Mesothelial cell of epicardium (in vitro differentiated cells): Measurements from ENCODE around the gene CDC42SE1. TPM values are rescaled to one million over a fixed set of nuclear protein-coding genes. Genes with fewer than 3 reads are reported as not detected.

Experiments used
- DNase-seq, 2 experiments: peaks; one replicate each; pipeline ENCODE4 v3.0.0; 2021; ENCODE audit warnings: low spot score in 2 of 2; ENCODE audit not compliant: unreplicated experiment in 2 of 2
- H3K27ac Mint-ChIP-seq: 2 replicates; pipeline ENCODE4 v1.8.0; 2021; ENCODE audit warnings: mixed read lengths
- H3K27me3 Mint-ChIP-seq: 2 replicates; pipeline ENCODE4 v1.8.0; 2021; ENCODE audit warnings: low read depth, mixed read lengths
- H3K36me3 Mint-ChIP-seq: 2 replicates; pipeline ENCODE4 v1.8.0; 2021; ENCODE audit warnings: mixed read lengths
- H3K4me1 Mint-ChIP-seq: 2 replicates; pipeline ENCODE4 v1.8.0; 2021; ENCODE audit warnings: mixed read lengths
- H3K4me3 Mint-ChIP-seq: 2 replicates; pipeline ENCODE4 v1.8.0; 2021; ENCODE audit warnings: mild to moderate bottlenecking, moderate library complexity, mixed read lengths
- H3K9me3 Mint-ChIP-seq: 2 replicates; pipeline ENCODE4 v1.8.0; 2021; ENCODE audit warnings: mixed read lengths
- CTCF ChIP-seq: fragments of 200-600 bp; sonication (generic); IDR thresholded peaks from one replicate; pipeline ENCODE4 v1.5.0; 2021; ENCODE audit warnings: antibody characterized with exemption; ENCODE audit not compliant: unreplicated experiment
- total RNA-seq: library from RNA; stranded (reverse); gene quantifications from 3 replicates; pipeline ENCODE4 v1.2.1, GENCODE V29; 2021

The CDC42SE1 gene
- total RNA-seq, 1 donor from 2014 or later: 93.4 TPM

- Mint-ChIP-seq H3K4me1 (peaks cover 32% of the 10 kb centered on the region), H3K4me3 (no peak overlapping the region), H3K27me3 (no peaks in the 10 kb centered on the region), H3K27ac (no peak overlapping the region), H3K36me3 (peaks cover 21% of the 10 kb centered on the region), H3K9me3 (no peaks in the 10 kb centered on the region)
- TF ChIP-seq CTCF: no peak
- no peak for DNase-seq
These were observed 57.8 kb downstream of the CDC42SE1 start for GRCh38 chr1:151001602-151002001.

Other genes starting within 250 kb of the CDC42SE1 start
- gene ARNT, start 183.0 kb downstream of the CDC42SE1 start, total RNA-seq: 56.1 to 58.4 TPM (median 57.3 TPM) in 3 replicates
- gene CTXND2, start 172.5 kb downstream of the CDC42SE1 start, total RNA-seq: not detected in 3 replicates
- gene SETDB1, start 133.3 kb downstream of the CDC42SE1 start, total RNA-seq: 101 to 103 TPM (median 101 TPM) in 3 replicates
- gene CERS2, start 84.8 kb downstream of the CDC42SE1 start, total RNA-seq: 127 to 137 TPM (median 132 TPM) in 3 replicates
- 1.2 TPM in 3 replicates for gene ANXA9, start 77.3 kb downstream of the CDC42SE1 start, total RNA-seq
- gene MINDY1, start 52.7 kb downstream of the CDC42SE1 start, total RNA-seq: 29.7 to 31.7 TPM (median 30.9 TPM) in 3 replicates
- gene PRUNE1, start 51.2 kb downstream of the CDC42SE1 start, total RNA-seq: 25.0 to 25.8 TPM (median 25.4 TPM) in 3 replicates
- gene BNIPL, start 23.0 kb downstream of the CDC42SE1 start, total RNA-seq: 4.2 to 5.7 TPM (median 4.6 TPM) in 3 replicates
- 4.2 to 4.6 TPM (median 4.2 TPM) in 3 replicates for gene C1orf56, start 11.9 kb downstream of the CDC42SE1 start, total RNA-seq
- gene MLLT11, start 775 bp upstream of the CDC42SE1 start, total RNA-seq: 16.3 to 18.9 TPM (median 16.9 TPM) in 3 replicates
- gene GABPB2, start 11.1 kb upstream of the CDC42SE1 start, total RNA-seq: 10.5 to 11.9 TPM (median 11.6 TPM) in 3 replicates
- gene SEMA6C, start 87.0 kb upstream of the CDC42SE1 start, total RNA-seq: 14.9 to 15.0 TPM (median 14.9 TPM) in 3 replicates
- not detected in 3 replicates for gene TNFAIP8L2, start 97.0 kb upstream of the CDC42SE1 start, total RNA-seq
- 9.9 to 11.8 TPM (median 11.4 TPM) in 3 replicates for gene LYSMD1, start 106.3 kb upstream of the CDC42SE1 start, total RNA-seq
- gene SCNM1, start 106.5 kb upstream of the CDC42SE1 start, total RNA-seq: 34.9 to 37.1 TPM (median 36.9 TPM) in 3 replicates
- gene TMOD4, start 116.4 kb upstream of the CDC42SE1 start, total RNA-seq: 0.77 to 1.7 TPM (median 1.1 TPM) in 3 replicates
- 76.8 to 87.2 TPM (median 82.3 TPM) in 3 replicates for gene VPS72, start 130.6 kb upstream of the CDC42SE1 start, total RNA-seq
- gene PIP5K1A, start 138.9 kb upstream of the CDC42SE1 start, total RNA-seq: 122 to 130 TPM (median 124 TPM) in 3 replicates
- 114 to 127 TPM (median 126 TPM) in 3 replicates for gene PSMD4, start 195.1 kb upstream of the CDC42SE1 start, total RNA-seq
- gene ZNF687, start 222.7 kb upstream of the CDC42SE1 start, total RNA-seq: 32.1 to 37.2 TPM (median 32.3 TPM) in 3 replicates